ENCODE data around the gene SERINC1.

SERINC1 gene

GRCh38 chr6:122449069-122449468 lies 22.5 kb downstream of the SERINC1 start:
- Histone ChIP-seq H3K27me3 (replicated peaks) (no peaks in the 10 kb centered on the region), H3K27ac (no peak overlapping the region), H3K4me3 (ENCODE audit: low read depth, low read length) (no peak overlapping the region), H3K36me3 (replicated peaks) (peaks cover 46% of the 10 kb centered on the region)
- no peak for TF ChIP-seq CTCF (IDR thresholded peaks at IDR 0.05; ENCODE audit: low read depth, low read length, missing control alignments)
- in situ Hi-C loops (cut with HindIII; ENCODE audit: low pct_ligation_motif_present, low sequenced_read_pairs): no loop called here
- DNase-seq: no peak

- H3K36me3 ChIP-seq (replicated peaks): peaks cover 29% of the 10 kb centered on the region
- in situ Hi-C loops (cut with HindIII; ENCODE audit: low pct_ligation_motif_present, low sequenced_read_pairs): no loop called here
Measured at GRCh38 chr6:122445274-122445673, 26.3 kb downstream of the SERINC1 start.

GRCh38 chr6:122438975-122439374 lies 32.6 kb downstream of the SERINC1 start:
- H3K27ac ChIP-seq: no peak overlapping the region
- no peak for TF ChIP-seq CTCF (IDR thresholded peaks at IDR 0.05; ENCODE audit: low read depth, low read length, missing control alignments)
- DNase-seq: no peak
- H3K36me3 ChIP-seq (replicated peaks): peaks cover 26% of the 10 kb centered on the region
- in situ Hi-C loops (cut with HindIII; ENCODE audit: low pct_ligation_motif_present, low sequenced_read_pairs): no loop called here
- no peak overlapping the region for H3K4me3 ChIP-seq (ENCODE audit: low read depth, low read length)
- H3K27me3 ChIP-seq (replicated peaks): no peaks in the 10 kb centered on the region

More at GRCh38 chr6:122445274-122445673, 26.3 kb downstream of the SERINC1 start:
- H3K27ac ChIP-seq: no peak overlapping the region
- no peaks in the 10 kb centered on the region for H3K27me3 ChIP-seq (replicated peaks)
- DNase-seq: no peak
- no peak for TF ChIP-seq CTCF (IDR thresholded peaks at IDR 0.05; ENCODE audit: low read depth, low read length, missing control alignments)
- no peak overlapping the region for H3K4me3 ChIP-seq (ENCODE audit: low read depth, low read length)

GRCh38 chr6:122432816-122433215 lies 38.8 kb downstream of the SERINC1 start:
- in situ Hi-C loops (cut with HindIII; ENCODE audit: low pct_ligation_motif_present, low sequenced_read_pairs): no loop called here
- TF ChIP-seq CTCF (IDR thresholded peaks at IDR 0.05; ENCODE audit: low read depth, low read length, missing control alignments): no peak
- H3K27ac ChIP-seq: no peak overlapping the region
- peaks cover 14% of the 10 kb centered on the region for H3K36me3 ChIP-seq (replicated peaks)
- no peaks in the 10 kb centered on the region for H3K27me3 ChIP-seq (replicated peaks)
- no peak for DNase-seq
- no peak overlapping the region for H3K4me3 ChIP-seq (ENCODE audit: low read depth, low read length)

- Histone ChIP-seq H3K27me3 (replicated peaks) (no peaks in the 10 kb centered on the region), H3K36me3 (replicated peaks) (peaks cover 9% of the 10 kb centered on the region), H3K4me3 (ENCODE audit: low read depth, low read length) (no peak overlapping the region), H3K27ac (no peak overlapping the region)
- in situ Hi-C loops (cut with HindIII; ENCODE audit: low pct_ligation_motif_present, low sequenced_read_pairs): no loop called here
- no peak for DNase-seq
- TF ChIP-seq CTCF (IDR thresholded peaks at IDR 0.05; ENCODE audit: low read depth, low read length, missing control alignments): no peak
Measured at GRCh38 chr6:122431780-122432179, 39.8 kb downstream of the SERINC1 start.

GRCh38 chr6:122429323-122429722 lies 42.3 kb downstream of the SERINC1 start:
- no peak for DNase-seq
- H3K27me3 ChIP-seq (replicated peaks): no peaks in the 10 kb centered on the region
- H3K36me3 ChIP-seq (replicated peaks): peaks cover 6% of the 10 kb centered on the region
- no peak for TF ChIP-seq CTCF (IDR thresholded peaks at IDR 0.05; ENCODE audit: low read depth, low read length, missing control alignments)
- no peak overlapping the region for H3K27ac ChIP-seq
- H3K4me3 ChIP-seq (ENCODE audit: low read depth, low read length): no peak overlapping the region
- in situ Hi-C loops (cut with HindIII; ENCODE audit: low pct_ligation_motif_present, low sequenced_read_pairs): no loop called here
